Fibroblast of pulmonary artery (primary cell): ENCODE data around the gene RABIF.

Source experiments
- DNase-seq: peaks from one replicate; pipeline ENCODE4 v3.0.0-alpha.2; 2010; ENCODE audit warnings: low read depth
- H3K4me3 ChIP-seq: replicated peaks from 2 replicates; pipeline ENCODE4 v1.5.1; 2011; ENCODE audit warnings: low read depth, mild to moderate bottlenecking, control low read depth, low read length, moderate library complexity
- TF ChIP-seq, protein P1 (sequence below): IDR thresholded peaks from 2 replicates; pipeline ENCODE4 v1.5.1; 2011; ENCODE audit warnings: mild to moderate bottlenecking, control low read depth, low read length, inconsistent platforms; ENCODE audit errors: missing control alignments

The RABIF gene

DNA sequence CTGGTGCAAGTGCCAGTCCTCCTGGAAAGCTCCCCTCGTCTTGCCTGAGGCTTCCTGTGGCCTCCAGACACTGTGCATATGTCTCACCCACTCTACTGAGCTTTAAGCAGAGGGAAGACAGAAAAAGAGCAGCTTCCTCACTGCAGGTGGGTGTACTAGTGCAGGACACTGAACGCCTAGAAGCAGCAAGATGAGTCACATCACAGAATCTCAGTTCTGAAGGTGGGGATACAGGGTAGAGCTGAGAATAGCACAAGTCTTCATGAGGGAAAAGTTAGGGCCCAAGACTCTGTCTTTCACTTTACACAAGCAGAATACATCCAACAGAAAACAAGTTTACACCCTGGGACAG lies 40.8 kb downstream of the RABIF start:
- TF ChIP-seq, protein P1, sequence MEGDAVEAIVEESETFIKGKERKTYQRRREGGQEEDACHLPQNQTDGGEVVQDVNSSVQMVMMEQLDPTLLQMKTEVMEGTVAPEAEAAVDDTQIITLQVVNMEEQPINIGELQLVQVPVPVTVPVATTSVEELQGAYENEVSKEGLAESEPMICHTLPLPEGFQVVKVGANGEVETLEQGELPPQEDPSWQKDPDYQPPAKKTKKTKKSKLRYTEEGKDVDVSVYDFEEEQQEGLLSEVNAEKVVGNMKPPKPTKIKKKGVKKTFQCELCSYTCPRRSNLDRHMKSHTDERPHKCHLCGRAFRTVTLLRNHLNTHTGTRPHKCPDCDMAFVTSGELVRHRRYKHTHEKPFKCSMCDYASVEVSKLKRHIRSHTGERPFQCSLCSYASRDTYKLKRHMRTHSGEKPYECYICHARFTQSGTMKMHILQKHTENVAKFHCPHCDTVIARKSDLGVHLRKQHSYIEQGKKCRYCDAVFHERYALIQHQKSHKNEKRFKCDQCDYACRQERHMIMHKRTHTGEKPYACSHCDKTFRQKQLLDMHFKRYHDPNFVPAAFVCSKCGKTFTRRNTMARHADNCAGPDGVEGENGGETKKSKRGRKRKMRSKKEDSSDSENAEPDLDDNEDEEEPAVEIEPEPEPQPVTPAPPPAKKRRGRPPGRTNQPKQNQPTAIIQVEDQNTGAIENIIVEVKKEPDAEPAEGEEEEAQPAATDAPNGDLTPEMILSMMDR, result no peak
- no peak overlapping the region for H3K4me3 ChIP-seq
- DNase-seq, result no peak

DNA sequence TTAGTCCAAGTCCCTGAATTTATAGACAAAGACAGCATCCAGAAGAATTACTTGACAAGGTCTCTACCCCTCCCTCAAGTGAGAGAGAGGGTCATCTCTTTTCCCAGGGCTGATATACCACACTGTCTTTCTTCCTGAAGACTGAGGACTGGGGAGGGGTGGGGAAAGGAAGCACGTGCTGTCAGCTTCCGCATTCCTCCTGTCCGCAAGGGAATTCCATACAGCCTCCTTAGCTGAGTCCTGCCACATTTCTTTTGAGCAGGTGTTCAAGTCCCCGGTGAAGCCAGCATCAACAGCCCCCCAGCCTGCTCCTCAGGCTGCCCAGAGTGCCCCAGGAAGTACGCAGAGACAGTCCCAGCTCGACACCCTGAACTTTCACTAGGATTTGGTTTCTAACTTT lies 44.0 kb downstream of the RABIF start:
- DNase-seq, result peak; percentile 29
- no peak overlapping the region for H3K4me3 ChIP-seq
- TF ChIP-seq, protein P1, result no peak

DNA sequence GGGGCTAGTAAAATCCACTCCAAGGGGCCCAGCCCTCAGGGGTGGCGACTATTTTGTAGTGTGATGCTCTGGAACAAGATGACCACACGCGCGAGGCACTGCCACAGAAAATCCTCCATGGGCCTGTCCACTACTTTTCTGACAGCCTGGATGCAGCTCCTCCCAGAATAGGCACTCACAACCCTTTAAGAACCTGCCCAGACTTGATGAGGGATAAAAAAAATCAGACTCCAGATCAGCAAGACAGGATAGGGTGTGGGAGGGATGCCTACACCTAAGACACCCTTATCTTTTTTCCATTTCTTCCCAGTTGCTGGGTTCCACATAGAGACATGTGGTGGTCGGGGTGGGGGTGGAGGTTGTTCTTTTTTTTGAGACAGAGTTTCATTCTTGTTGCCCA lies 44.7 kb downstream of the RABIF start:
- no peak overlapping the region for H3K4me3 ChIP-seq
- TF ChIP-seq, protein P1, result no peak
- no peak for DNase-seq

DNA sequence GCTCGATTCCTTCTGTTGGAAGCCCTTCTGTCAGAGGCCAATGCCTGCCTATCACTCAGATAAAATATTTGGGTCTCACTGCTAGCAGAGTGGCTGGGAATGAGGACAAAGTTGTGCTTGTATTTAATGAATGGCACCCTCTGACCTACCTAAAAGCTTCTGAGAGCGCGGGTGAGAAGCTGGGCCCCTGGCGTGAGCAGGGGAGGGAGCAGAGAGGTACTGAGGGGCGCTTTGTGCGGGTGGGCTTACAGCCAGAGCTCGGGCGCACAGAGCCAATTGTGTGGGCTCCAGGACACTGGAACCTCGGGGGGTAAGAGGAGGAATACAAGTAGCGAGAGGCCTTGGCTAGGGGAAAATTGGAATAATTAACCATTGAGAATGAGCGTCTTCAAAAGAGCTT lies 45.9 kb downstream of the RABIF start:
- DNase-seq, result no peak
- H3K4me3 ChIP-seq, result no peak overlapping the region
- TF ChIP-seq, protein P1, result no peak

DNA sequence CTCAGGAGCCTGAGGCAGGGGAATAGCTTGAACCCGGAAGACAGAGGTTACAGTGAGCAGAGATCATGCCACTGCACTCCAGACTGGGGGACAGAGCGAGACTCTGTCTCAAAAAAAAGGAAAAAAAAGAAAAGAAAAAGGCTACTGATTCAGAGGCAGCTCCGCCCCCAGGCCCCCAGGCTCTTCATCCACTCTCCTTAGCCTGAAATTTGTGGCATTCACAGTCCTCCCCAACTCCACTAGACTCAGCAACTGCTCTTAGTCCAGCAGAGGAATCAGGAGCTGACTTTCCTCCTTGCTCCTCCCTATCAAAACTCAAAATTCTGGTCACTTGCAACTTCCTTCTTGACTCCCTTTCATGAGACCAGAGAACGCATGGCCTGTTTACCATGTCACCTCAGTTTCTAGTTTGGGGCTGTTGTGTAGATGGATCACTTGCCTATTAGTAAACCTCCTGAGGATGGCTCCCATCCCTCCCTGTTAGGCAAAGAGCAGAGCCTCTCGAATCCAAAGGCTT lies 51.1 kb downstream of the RABIF start:
- DNase-seq, result no peak
- TF ChIP-seq, protein P1, result no peak
- H3K4me3 ChIP-seq, result no peak overlapping the region

DNA sequence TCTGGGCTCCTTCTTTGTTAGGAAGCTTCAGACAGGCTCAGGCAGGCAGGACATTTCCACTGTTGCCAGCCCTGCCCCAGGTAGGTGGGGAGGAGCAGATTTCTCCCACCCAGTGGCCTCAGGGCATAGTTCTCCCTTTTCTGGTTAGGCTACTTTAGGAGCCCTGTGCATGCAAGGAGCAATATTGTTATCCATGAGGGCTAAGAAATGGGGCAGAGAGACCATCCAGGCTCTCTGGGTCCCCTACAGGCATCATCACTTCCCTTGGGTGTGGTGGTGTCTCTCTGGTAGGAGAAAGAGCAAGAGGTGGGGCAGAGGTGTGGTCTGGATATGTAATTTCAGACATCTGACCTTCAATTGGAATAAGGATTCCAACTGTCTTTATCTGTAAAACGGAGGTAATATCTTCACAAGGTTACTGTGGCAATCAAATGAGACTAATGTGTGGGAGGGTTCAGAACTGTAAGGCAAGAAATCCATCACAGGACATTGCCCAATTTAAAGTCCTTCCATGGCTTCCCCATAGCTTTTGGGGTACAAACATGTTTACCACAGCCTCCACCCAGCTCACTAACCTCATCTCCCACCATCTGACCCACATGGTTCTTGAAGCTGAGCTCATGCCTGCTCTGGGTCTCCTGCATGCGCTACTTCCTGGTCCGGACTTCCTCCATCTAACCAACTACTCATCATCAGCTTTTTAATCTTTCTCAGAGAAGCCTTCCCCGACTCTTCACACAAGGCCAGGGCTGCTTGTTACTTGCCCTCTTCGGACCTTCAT lies 52.1 kb downstream of the RABIF start:
- TF ChIP-seq, protein P1, result no peak
- no peak overlapping the region for H3K4me3 ChIP-seq
- DNase-seq, result no peak
